GM03348 (cell line): ENCODE measurements around the gene KHDC4.

Source experiments
- DNase-seq: peaks from one replicate; pipeline ENCODE4 v3.0.0; 2012; ENCODE audit warnings: low spot score

Gene KHDC4

GRCh38 chr1:155934097-155934935, at the start of gene KHDC4:
TSS of gene KHDC4 (minus strand) at chr1:155934413. CDS start at chr1:155934373, 40 bp downstream.
- peak; percentile 96 for DNase-seq

- peak; percentile 87 for DNase-seq
These were observed 49.2 kb upstream of the KHDC4 start for GRCh38 chr1:155983191-155984024.

GRCh38 chr1:155982106-155982505, 47.9 kb upstream of the KHDC4 start:
- no peak for DNase-seq

- DNase-seq = peak; percentile 79
These were observed 47.3 kb upstream of the KHDC4 start for GRCh38 chr1:155981266-155982088.

GRCh38 chr1:155979597-155980343, 45.6 kb upstream of the KHDC4 start:
- peak; percentile 62 for DNase-seq

- DNase-seq = peak; percentile 63
These were observed 44.8 kb upstream of the KHDC4 start for GRCh38 chr1:155978973-155979429.

- DNase-seq = peak; percentile 83
These were observed 44.2 kb upstream of the KHDC4 start, which contains the start of gene ARHGEF2 for GRCh38 chr1:155978325-155978972. TSS of gene ARHGEF2 (minus strand) at chr1:155978547. CDS start at chr1:155978427, 120 bp downstream.

- peak; percentile 71 for DNase-seq
These were observed 43.6 kb upstream of the KHDC4 start for GRCh38 chr1:155977690-155978324.

GRCh38 chr1:155976913-155977689, 42.9 kb upstream of the KHDC4 start:
- no peak for DNase-seq

GRCh38 chr1:155976062-155976912, 42.1 kb upstream of the KHDC4 start:
- peak; percentile 78 for DNase-seq

GRCh38 chr1:155975375-155976061, 41.3 kb upstream of the KHDC4 start:
- DNase-seq = no peak

- no peak for DNase-seq
These were observed 40.2 kb upstream of the KHDC4 start for GRCh38 chr1:155974208-155975115.

- DNase-seq = no peak
These were observed 39.5 kb upstream of the KHDC4 start for GRCh38 chr1:155973723-155974122.

- no peak for DNase-seq
These were observed 37.9 kb upstream of the KHDC4 start for GRCh38 chr1:155971910-155972809.

- DNase-seq = peak; percentile 87
These were observed 36.4 kb upstream of the KHDC4 start for GRCh38 chr1:155970531-155971167.
